A204.1 (cell line): ENCODE results near the gene ITGB7.
"Not testable (repeated sequence)": the region's sequence is repeated elsewhere in the genome, so short reads cannot be mapped to it uniquely, and the experiment has no call there.

Experiments used
- FAIRE-seq: peaks from 2 replicates; lab custom pipeline; 2012; peaks lifted over from hg19 to GRCh38; lab: Jason Lieb, UNC

The ITGB7 gene

GRCh38 chr12:53217051-53217930, 10.2 kb upstream of the ITGB7 start:
- no peak for FAIRE-seq

GRCh38 chr12:53215497-53215896, 8.4 kb upstream of the ITGB7 start:
- no peak for FAIRE-seq

GRCh38 chr12:53214687-53215455, 7.8 kb upstream of the ITGB7 start:
- FAIRE-seq: no peak

- no peak for FAIRE-seq
Observed at GRCh38 chr12:53214221-53214620, 7.2 kb upstream of the ITGB7 start.

GRCh38 chr12:53213348-53213747, 6.3 kb upstream of the ITGB7 start:
- no peak for FAIRE-seq

- FAIRE-seq: no peak
Observed at GRCh38 chr12:53212931-53213330, 5.9 kb upstream of the ITGB7 start.

- no peak for FAIRE-seq
Observed at GRCh38 chr12:53211476-53212381, 4.7 kb upstream of the ITGB7 start.

- no peak for FAIRE-seq
Observed at GRCh38 chr12:53210843-53211242, 3.8 kb upstream of the ITGB7 start.

- FAIRE-seq: no peak
Observed at GRCh38 chr12:53208877-53209463, 1.9 kb upstream of the ITGB7 start.

- no peak for FAIRE-seq
Observed at GRCh38 chr12:53208435-53208834, 1.4 kb upstream of the ITGB7 start.

GRCh38 chr12:53205747-53206419, 1.2 kb downstream of the ITGB7 start:
- FAIRE-seq: no peak

GRCh38 chr12:53204351-53204750, 2.7 kb downstream of the ITGB7 start:
- no peak for FAIRE-seq

- FAIRE-seq: not testable (repeated sequence)
Observed at GRCh38 chr12:53202316-53202715, 4.7 kb downstream of the ITGB7 start.

- FAIRE-seq: no peak
Observed at GRCh38 chr12:53201639-53202038, 5.4 kb downstream of the ITGB7 start.

GRCh38 chr12:53201177-53201541, 5.9 kb downstream of the ITGB7 start:
- FAIRE-seq: no peak

- no peak for FAIRE-seq
Observed at GRCh38 chr12:53200458-53201176, 6.4 kb downstream of the ITGB7 start.

- no peak for FAIRE-seq
Observed at GRCh38 chr12:53200107-53200457, 7.0 kb downstream of the ITGB7 start.

- FAIRE-seq: no peak
Observed at GRCh38 chr12:53199700-53200099, 7.4 kb downstream of the ITGB7 start.

GRCh38 chr12:53198486-53199110, 8.5 kb downstream of the ITGB7 start:
- FAIRE-seq: no peak

- no peak for FAIRE-seq
Observed at GRCh38 chr12:53197011-53197640, 9.9 kb downstream of the ITGB7 start.
